ENCODE data around the gene ZNF836.
A peak's percentile ranks its signal among the peaks of the same experiment; 100 is the strongest.

- TF ChIP-seq CTCF (IDR thresholded peaks at IDR 0.05), result no peak
- peak; percentile 91 to 94 for TF ChIP-seq POLR2A (IDR thresholded peaks at IDR 0.05)
These were observed 18.5 kb upstream of the ZNF836 start, which contains the start of gene PPP2R1A for GRCh38 chr19:52189735-52190486.

All from Peyer's patch (tissue), 4 donors.